WI38 (cell line): ENCODE measurements around the gene NEIL3.

Experiments used
- H3K4me3 ChIP-seq: 2 replicates; pipeline ENCODE4 v1.5.1; 2011; ENCODE audit warnings: low read depth, mild to moderate bottlenecking, control low read depth, low read length
- CTCF ChIP-seq: IDR thresholded peaks from 2 replicates; pipeline ENCODE4 v1.5.1; 2012; ENCODE audit warnings: low read depth, mild to moderate bottlenecking, control low read depth, low read length

NEIL3 gene

DNA sequence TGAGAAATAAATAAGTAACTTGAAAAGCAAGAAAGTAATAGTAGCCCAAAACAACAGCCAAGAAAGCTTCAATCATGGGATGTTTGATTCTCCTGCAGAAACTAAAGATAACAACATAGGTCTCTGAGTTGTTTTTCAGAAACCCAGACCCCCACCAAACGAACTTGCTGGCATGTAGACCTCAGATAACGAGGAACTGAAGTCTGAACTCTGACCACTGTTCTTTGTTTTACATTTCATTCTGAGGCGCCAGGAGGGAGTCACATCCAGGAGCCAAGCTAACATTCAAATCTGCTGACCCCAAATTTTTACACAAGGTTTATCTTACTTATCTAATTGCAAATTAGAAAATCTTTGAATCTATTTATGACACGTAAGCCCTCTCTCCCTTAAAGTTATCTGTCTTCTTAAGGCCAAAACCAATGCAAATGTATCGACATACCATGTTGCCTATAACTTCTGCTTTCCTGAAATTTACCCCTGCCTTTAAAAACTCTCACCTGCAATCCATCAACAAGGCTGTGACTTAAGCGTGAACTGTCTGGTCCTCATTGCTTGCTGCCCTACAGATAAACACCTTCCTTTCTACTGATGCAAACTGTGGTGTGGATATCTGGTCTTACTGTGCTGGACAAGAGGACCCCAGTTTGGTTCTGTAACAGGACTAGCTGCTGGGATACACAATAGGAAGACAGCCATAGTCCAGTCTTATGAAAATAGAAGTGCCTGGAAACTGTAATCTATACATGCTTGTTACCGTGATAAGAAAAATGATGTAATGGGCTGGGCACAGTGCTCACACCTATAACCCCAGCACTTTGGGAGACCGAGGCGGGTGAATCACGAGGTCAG is 37.5 kb upstream of the NEIL3 start:
- TF ChIP-seq CTCF: no peak
- H3K4me3 ChIP-seq: no peak overlapping the region

DNA sequence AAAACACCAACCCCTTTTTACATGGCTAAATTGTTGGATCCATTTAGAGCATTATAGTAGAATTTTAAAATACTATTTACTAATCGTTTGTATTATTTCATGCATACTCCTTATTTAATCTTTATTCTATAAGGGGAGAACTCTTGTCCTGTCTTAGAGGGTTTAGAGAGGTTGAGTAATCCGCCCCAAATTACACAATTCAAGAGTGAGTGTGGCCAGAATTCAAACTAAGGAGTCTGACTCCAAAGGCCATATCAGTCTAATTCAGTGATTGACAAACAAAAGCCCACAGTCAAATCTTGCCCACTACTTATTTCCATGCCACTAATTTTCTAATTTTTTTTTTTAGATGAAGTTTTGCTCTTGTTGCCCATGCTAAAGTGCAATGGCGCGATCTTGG is 33.7 kb upstream of the NEIL3 start:
- no peak overlapping the region for H3K4me3 ChIP-seq
- TF ChIP-seq CTCF: no peak

GRCh38 chr4:177281351-177281909 is 28.2 kb upstream of the NEIL3 start:
- no peak for TF ChIP-seq CTCF
- no peak overlapping the region for H3K4me3 ChIP-seq

- no peak for TF ChIP-seq CTCF
- no peak overlapping the region for H3K4me3 ChIP-seq
These were observed 27.3 kb upstream of the NEIL3 start for GRCh38 chr4:177282284-177282835.

GRCh38 chr4:177283167-177283566 is 26.5 kb upstream of the NEIL3 start:
- H3K4me3 ChIP-seq: no peak overlapping the region
- no peak for TF ChIP-seq CTCF

DNA sequence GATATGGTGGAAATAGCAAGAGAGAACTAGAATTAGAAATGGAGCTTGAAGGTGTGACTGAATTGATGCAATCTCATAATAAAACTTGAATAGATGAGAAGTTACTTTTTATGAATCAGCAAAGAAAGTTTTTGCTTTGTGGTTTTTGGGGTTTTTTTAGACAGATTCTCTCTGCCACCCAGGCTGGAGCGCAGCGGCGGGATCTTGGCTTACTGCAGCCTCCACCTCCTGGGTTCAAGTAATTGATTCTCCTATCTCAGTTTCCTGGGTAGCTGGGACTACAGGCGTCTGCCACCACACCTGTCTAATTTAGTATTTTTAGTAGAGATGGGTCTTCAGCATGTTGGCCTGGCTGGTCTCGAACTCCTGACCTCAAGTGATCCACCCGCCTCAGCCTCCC is 23.7 kb upstream of the NEIL3 start:
- H3K4me3 ChIP-seq: no peak overlapping the region
- TF ChIP-seq CTCF: no peak

DNA sequence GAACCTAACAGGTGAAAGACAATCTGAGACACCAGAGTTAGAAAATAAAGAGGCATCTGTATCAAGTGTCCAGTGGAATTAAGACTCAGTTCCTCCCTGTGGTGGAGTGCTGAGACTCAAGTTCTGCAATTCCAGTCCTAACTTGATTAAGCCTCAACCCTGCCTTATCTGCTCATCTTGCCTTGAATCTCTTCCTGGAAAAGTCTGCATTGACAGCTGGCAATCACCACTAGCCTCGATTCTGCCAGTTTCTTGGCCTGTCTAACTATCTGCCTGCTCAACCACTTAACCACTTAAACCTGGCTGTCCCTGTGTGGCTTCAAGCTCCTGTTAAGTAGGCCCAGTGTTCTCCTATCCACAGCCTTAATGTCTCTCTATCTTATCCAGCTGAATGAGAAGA is 22.4 kb upstream of the NEIL3 start:
- TF ChIP-seq CTCF: no peak
- no peak overlapping the region for H3K4me3 ChIP-seq
